ENCODE results near the gene PHF23. TPM values are rescaled to one million over a fixed set of nuclear protein-coding genes. Genes with fewer than 3 reads are reported as not detected.

PHF23 gene
- 10 to 100 TPM; 24.0 to 28.7 TPM for total RNA-seq

DNA sequence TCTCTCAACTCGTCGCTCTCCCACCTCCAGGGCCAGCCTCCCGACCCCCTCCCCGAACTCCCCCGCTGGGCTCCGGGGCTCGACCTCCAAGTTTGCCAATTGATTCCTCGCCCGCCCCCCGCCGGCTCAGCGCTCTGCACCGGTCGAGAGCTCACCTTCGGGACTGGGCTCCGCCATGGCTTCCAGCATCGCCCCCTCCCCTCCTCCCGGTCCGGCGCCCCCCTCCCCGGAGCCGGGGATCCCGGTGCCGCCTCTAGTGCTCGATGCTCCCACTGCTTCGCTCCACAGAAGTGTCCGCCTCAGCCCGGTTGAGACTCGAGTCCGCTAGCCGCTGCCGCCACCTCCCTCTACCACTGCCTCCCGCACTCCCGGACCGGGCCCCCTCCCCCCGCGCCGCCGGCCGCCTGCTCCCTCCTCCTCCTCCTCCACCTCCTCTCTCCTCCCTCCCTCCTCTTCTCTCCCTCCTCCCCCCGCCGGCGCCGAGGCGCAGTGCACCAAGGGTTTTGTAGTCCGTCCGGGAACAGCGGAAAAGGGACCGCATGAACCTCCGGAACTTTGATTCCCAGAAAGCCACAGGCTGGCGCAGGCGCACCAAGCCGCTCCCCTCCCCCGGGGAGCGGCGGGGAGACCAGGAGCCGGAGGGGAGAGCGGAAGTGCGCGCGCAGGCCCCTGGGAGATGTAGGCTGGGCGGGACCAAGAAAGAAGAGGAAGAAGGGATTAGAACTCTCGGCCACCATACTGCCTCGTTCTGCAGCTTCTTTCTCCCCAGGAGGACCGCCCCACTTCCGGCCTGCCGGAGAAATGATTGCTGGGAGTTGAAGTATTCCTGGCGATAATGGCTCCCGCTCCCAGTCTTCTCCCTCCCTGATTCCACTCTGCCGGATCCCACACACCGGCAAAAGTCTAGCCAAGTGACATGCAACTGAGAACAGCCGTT lies at the start of gene PHF23:
TSS of gene PHF23 (minus strand) at position 367 of the 937 bp plus-strand sequence. CDS start at position 189, 178 bp downstream.
- peaks cover 59% of the 10 kb centered on the region for H3K4me1 Mint-ChIP-seq (ENCODE audit: low read depth)
- intact Hi-C loops (cut with micrococcal nuclease): loop anchor here (1.0 to 5.0 kb wide), 5 partner anchors 13 to 603 kb away; partner anchors contain the start of genes EIF5A and ELP5
- POLR2A ChIA-PET: interaction anchor here (1.0 to 2.6 kb wide), 8 partner anchors 10 to 448 kb away, joined by 3 to 11 read pairs (median 3); partner anchors contain the start of genes DLG4, ELP5, SLC16A13 and TP53

DNA sequence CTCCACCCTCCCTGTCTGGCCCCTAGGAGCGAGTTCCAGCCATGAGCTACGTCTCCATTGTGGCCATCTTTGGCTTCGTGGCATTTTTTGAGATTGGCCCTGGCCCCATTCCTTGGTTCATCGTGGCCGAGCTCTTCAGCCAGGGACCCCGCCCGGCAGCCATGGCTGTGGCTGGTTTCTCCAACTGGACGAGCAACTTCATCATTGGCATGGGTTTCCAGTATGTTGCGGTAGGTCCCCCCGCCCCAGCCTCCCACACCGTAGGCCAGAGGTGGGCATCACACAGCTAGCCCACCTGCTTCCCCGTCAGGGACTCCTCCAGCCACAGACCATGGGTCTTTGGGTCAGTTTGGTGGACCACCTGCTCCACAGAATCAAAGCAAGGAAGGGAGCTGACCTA lies 46.4 kb upstream of the PHF23 start:
- Mint-ChIP-seq H3K4me3 (no peak overlapping the region), H3K27ac (no peak overlapping the region), H3K4me1 (ENCODE audit: low read depth) (peaks cover 11% of the 10 kb centered on the region), H3K27me3 (peaks cover 21% of the 10 kb centered on the region), H3K36me3 (no peaks in the 10 kb centered on the region), H3K9me3 (no peaks in the 10 kb centered on the region)
- intact Hi-C loops (cut with micrococcal nuclease): no loop called here
- ChIA-PET CTCF (interaction anchor here (0.9 to 8.4 kb wide), 3 partner anchors 12 to 151 kb away, joined by 3 to 145 read pairs (median 3); no protein-coding TSS in a partner anchor), POLR2A (interaction anchor here (0.6 kb wide), 1 partner anchor 232 kb away, joined by 3 read pairs; no protein-coding TSS in a partner anchor)
- DNase-seq: no peak

More for the DNA sequence above, at the start of gene PHF23:
- peak; percentile 99 for DNase-seq
- peak within 1 kb of the TSS; percentile 97 for H3K27ac Mint-ChIP-seq
- H3K27me3 Mint-ChIP-seq: peaks cover 4% of the 10 kb centered on the region
- H3K4me3 Mint-ChIP-seq: peak within 1 kb of the TSS; percentile 94
- CTCF ChIA-PET: interaction anchor here (0.9 to 4.4 kb wide), 5 partner anchors 10 to 321 kb away, joined by 3 to 34 read pairs (median 5); partner anchors contain the start of genes ACADVL and DLG4
- no peaks in the 10 kb centered on the region for H3K9me3 Mint-ChIP-seq
- peaks cover 34% of the 10 kb centered on the region for H3K36me3 Mint-ChIP-seq

DNA sequence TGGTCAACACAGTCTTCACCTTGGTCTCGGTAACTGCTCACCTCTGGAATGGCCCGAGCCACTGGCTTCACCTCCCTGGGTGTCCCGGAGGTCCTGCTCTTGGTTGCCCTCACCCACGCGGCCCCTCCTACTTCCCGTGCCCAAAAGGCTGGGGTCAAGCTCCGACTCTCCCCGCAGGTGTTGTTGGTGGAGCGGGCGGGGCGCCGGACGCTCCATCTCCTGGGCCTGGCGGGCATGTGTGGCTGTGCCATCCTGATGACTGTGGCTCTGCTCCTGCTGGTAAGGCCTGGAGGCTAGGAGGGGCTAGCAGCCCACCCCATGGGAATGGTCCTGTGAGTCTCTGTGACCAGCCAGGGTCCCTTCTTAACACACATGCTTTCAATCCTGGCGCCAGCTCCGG lies 45.7 kb upstream of the PHF23 start:
- H3K27ac Mint-ChIP-seq: no peak overlapping the region
- DNase-seq: no peak
- intact Hi-C loops (cut with micrococcal nuclease): loop anchor here (5.0 kb wide), 1 partner anchor 107 kb away; the partner anchor contains the start of gene PLSCR3
- ChIA-PET POLR2A (interaction anchor here (0.6 kb wide), 1 partner anchor 231 kb away, joined by 3 read pairs; no protein-coding TSS in a partner anchor), CTCF (interaction anchor here (0.6 to 8.4 kb wide), 3 partner anchors 13 to 276 kb away, joined by 3 to 145 read pairs (median 5); no protein-coding TSS in a partner anchor)
- H3K4me1 Mint-ChIP-seq (ENCODE audit: low read depth): peaks cover 12% of the 10 kb centered on the region
- no peak overlapping the region for H3K4me3 Mint-ChIP-seq
- H3K9me3 Mint-ChIP-seq: no peaks in the 10 kb centered on the region
- peaks cover 20% of the 10 kb centered on the region for H3K27me3 Mint-ChIP-seq
- no peaks in the 10 kb centered on the region for H3K36me3 Mint-ChIP-seq

DNA sequence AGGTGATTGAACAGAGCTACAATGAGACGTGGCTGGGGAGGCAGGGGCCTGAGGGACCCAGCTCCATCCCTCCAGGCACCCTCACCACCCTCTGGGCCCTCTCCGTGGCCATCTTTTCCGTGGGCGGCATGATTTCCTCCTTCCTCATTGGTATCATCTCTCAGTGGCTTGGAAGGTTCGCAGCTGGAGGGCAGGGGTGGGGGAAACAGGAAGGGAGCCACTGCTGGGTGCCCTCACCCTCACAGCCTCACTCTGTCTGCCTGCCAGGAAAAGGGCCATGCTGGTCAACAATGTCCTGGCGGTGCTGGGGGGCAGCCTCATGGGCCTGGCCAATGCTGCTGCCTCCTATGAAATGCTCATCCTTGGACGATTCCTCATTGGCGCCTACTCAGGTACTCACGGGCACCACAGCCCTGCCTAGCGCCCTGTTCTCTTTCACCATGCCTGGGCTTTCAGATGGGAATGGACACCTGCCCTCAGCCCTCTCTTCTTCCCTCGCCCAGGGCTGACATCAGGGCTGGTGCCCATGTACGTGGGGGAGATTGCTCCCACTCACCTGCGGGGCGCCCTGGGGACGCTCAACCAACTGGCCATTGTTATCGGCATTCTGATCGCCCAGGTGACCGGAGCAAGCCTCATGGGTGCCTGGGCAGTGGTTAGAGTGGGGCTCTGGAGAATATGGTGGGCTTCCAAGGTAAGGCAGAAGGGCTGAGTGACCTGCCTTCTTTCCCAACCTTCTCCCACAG lies 44.4 kb upstream of the PHF23 start:
- no peak for DNase-seq
- CTCF ChIA-PET: interaction anchor here (1.1 to 8.4 kb wide), 3 partner anchors 14 to 153 kb away, joined by 3 to 145 read pairs (median 5); no protein-coding TSS in a partner anchor
- Mint-ChIP-seq H3K27ac (no peak overlapping the region), H3K4me3 (no peak overlapping the region), H3K9me3 (no peaks in the 10 kb centered on the region), H3K36me3 (no peaks in the 10 kb centered on the region), H3K27me3 (peaks cover 19% of the 10 kb centered on the region), H3K4me1 (ENCODE audit: low read depth) (peaks cover 12% of the 10 kb centered on the region)
- POLR2A ChIA-PET: no interaction called here
- intact Hi-C loops (cut with micrococcal nuclease): loop anchor here (5.0 kb wide), 1 partner anchor 109 kb away; the partner anchor contains the start of gene PLSCR3

DNA sequence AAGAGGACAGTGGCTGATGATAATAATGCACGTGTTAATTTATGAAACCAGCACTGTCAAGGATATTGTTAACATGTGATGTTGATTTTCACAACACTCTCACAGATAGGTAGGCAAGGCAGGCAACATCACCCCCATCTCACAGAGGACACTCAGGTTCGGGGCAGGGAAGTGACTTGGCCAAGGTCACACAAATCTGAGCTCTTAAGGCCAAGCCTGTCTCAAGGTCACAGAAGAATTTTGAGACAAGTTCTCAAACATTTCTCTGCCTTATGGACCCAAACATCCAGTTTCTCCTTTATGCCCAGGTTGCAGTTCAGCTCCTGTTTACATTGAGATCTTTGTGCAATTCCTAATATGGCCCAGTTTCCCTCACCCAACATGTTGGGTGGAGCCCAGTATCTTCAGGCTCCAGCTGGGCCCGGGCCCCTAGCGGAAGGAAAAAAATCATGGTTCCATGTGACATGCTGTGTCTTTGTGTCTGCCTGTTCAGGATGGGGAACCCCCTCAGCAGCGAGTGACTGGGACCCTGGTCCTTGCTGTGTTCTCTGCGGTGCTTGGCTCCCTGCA lies 43.6 kb upstream of the PHF23 start:
- Mint-ChIP-seq H3K27ac (no peak overlapping the region), H3K9me3 (no peaks in the 10 kb centered on the region), H3K36me3 (no peaks in the 10 kb centered on the region), H3K4me1 (ENCODE audit: low read depth) (peaks cover 12% of the 10 kb centered on the region), H3K27me3 (peaks cover 19% of the 10 kb centered on the region), H3K4me3 (no peak overlapping the region)
- intact Hi-C loops (cut with micrococcal nuclease): loop anchor here (5.0 kb wide), 1 partner anchor 109 kb away; the partner anchor contains the start of gene PLSCR3
- no peak for DNase-seq
- ChIA-PET POLR2A (interaction anchor here (0.5 to 0.8 kb wide), 2 partner anchors 23 to 94 kb away, joined by 3 to 4 read pairs; no protein-coding TSS in a partner anchor), CTCF (interaction anchor here (1.0 to 8.4 kb wide), 4 partner anchors 15 to 154 kb away, joined by 3 to 145 read pairs (median 6); no protein-coding TSS in a partner anchor)

DNA sequence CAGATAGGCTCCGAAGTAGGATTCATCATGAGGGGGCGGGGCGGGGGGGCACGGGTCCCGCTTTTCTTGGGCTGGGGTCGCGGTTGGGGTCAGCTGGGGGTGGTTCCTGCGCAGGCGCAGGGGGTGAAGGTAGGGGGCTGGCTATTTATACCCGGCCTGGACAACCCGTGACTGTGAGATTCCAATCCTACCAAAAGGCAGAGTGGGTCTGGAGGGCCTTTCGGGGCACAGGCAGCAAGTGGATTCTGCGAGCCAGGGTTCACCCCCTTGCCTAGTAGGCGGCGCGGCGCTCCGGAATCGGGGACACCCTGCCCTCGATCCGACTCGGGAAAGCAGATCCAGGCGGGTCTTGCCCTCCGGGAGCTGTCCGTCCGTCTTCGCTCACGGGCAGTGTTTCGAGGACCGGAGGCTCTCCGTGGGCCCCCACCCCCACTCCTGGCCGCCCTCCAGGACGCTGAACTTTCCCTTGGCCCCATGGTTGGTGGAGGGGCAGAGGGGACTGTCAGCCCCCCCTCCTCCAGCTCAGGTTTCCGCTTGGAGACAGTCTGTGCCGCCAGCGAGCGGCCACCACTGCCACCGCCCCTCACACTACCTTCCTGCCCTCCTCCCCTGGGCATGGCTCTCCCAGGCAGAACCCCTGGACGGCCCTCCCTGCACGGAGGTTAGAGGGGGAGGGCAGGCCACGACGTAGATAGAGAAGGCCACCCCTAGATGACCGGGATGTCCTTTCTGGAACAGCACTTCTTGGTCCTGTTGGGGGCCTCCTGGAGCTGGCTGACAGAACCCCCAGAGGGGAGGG lies 42.9 kb upstream of the PHF23 start:
- CTCF ChIA-PET: interaction anchor here (1.0 to 8.4 kb wide), 6 partner anchors 11 to 155 kb away, joined by 3 to 145 read pairs (median 7); partner anchors contain the start of gene NEURL4

DNA sequence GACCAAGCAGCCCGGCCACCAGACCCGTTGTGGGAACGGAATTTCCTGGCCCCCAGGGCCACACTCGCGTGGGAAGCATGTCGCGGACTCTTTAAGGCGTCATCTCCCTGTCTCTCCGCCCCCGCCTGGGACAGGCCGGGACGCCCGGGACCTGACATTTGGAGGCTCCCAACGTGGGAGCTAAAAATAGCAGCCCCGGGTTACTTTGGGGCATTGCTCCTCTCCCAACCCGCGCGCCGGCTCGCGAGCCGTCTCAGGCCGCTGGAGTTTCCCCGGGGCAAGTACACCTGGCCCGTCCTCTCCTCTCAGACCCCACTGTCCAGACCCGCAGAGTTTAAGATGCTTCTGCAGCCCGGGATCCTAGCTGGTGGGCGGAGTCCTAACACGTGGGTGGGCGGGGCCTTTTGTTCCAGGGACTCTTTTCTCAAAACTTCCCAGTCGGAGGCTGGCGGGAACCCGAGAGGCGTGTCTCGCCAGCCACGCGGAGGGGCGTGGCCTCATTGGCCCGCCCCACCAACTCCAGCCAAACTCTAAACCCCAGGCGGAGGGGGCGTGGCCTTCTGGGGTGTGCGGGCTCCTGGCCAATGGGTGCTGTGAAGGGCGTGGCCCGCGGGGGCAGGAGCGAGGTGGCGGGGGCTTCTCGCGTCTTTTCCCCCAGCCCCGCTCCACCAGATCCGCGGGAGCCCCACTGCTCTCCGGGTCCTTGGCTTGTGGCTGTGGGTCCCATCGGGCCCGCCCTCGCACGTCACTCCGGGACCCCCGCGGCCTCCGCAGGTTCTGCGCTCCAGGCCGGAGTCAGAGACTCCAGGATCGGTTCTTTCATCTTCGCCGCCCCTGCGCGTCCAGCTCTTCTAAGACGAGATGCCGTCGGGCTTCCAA lies 42.1 kb upstream of the PHF23 start, which contains the start of gene SLC2A4:
TSS of gene SLC2A4 (plus strand) at position 645 of the 879 bp plus-strand sequence. CDS start at position 862, 217 bp downstream.
- POLR2A ChIA-PET: interaction anchor here (0.7 kb wide), 1 partner anchor 15 kb away, joined by 3 read pairs; no protein-coding TSS in a partner anchor
- intact Hi-C loops (cut with micrococcal nuclease): loop anchor here (5.0 kb wide), 1 partner anchor 111 kb away; the partner anchor contains the start of gene PLSCR3
- no peaks in the 10 kb centered on the region for H3K9me3 Mint-ChIP-seq
- peak; percentile 92 for DNase-seq
- H3K4me3 Mint-ChIP-seq: peak within 1 kb of the TSS; percentile 65
- H3K27ac Mint-ChIP-seq: no peak within 1 kb of the TSS
- no peaks in the 10 kb centered on the region for H3K36me3 Mint-ChIP-seq
- CTCF ChIA-PET: interaction anchor here (0.8 to 8.4 kb wide), 15 partner anchors 12 to 308 kb away, joined by 3 to 145 read pairs (median 4); partner anchors contain the start of genes NEURL4 and PLSCR3
- peaks cover 12% of the 10 kb centered on the region for H3K4me1 Mint-ChIP-seq (ENCODE audit: low read depth)
- H3K27me3 Mint-ChIP-seq: peaks cover 18% of the 10 kb centered on the region

More for the DNA sequence above, 42.9 kb upstream of the PHF23 start:
- no peaks in the 10 kb centered on the region for H3K36me3 Mint-ChIP-seq
- H3K4me1 Mint-ChIP-seq (ENCODE audit: low read depth): peaks cover 12% of the 10 kb centered on the region
- DNase-seq: no peak
- H3K9me3 Mint-ChIP-seq: no peaks in the 10 kb centered on the region
- no peak overlapping the region for H3K27ac Mint-ChIP-seq
- H3K27me3 Mint-ChIP-seq: peaks cover 19% of the 10 kb centered on the region
- peak overlapping the region; percentile 65 for H3K4me3 Mint-ChIP-seq
- intact Hi-C loops (cut with micrococcal nuclease): loop anchor here (5.0 kb wide), 1 partner anchor 110 kb away; the partner anchor contains the start of gene PLSCR3
- POLR2A ChIA-PET: interaction anchor here (0.8 kb wide), 1 partner anchor 22 kb away, joined by 4 read pairs; no protein-coding TSS in a partner anchor

DNA sequence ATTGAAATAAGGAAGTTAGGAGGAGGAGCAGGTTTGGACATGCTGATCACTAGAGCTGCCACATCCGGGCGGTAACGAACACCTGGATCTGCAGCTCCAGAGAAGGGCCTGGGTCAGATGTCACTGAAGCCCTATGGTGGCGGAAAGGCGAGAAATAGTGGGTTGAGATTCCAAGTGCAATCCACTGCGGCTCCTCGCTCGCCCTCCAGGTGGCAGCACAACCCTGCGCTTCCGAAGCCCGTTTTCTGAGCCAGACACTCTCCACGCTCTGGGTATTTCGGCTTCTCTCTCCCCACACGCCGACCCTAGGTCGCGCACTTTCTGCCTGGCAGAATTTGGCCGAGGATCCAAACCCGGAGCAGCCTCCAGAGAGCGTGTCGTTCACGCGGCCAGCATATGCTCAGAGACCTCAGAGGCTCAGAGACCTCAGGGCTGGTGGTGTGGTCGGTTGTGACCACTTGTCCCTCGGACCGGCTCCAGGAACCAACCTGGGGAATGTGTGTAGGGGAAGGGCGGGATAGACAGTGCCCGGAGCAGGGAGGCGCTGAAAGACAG lies 41.3 kb upstream of the PHF23 start:
- POLR2A ChIA-PET: no interaction called here

DNA sequence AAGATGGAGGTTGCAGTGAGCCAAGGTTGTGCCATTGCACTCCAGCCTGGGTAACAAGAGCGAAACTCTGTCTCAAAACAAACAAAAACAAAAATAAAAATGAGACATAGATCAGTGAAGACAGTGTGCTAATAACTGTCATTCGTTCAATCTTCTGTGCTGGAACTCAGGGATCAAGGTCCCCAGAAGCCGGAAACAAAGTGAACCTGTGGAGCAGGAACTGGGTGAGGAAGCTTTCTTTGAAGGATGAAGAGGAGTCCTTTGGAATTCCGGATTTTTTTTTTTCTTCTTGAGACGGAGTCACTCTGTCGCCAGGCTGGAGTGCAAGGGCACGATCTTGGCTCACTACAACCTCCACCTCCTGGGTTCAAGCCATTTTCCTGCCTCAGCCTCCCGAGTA lies 40.2 kb upstream of the PHF23 start:
- no peak for DNase-seq
- Mint-ChIP-seq H3K9me3 (no peaks in the 10 kb centered on the region), H3K27ac (no peak overlapping the region), H3K36me3 (no peaks in the 10 kb centered on the region), H3K27me3 (peaks cover 16% of the 10 kb centered on the region), H3K4me1 (ENCODE audit: low read depth) (peaks cover 12% of the 10 kb centered on the region), H3K4me3 (no peak overlapping the region)
- intact Hi-C loops (cut with micrococcal nuclease): no loop called here
- CTCF ChIA-PET: interaction anchor here (0.7 to 8.4 kb wide), 4 partner anchors 18 to 360 kb away, joined by 3 to 145 read pairs (median 4); no protein-coding TSS in a partner anchor
- POLR2A ChIA-PET: no interaction called here

More for the DNA sequence above, 41.3 kb upstream of the PHF23 start:
- DNase-seq: peak; percentile 91
- Mint-ChIP-seq H3K4me1 (ENCODE audit: low read depth) (peaks cover 12% of the 10 kb centered on the region), H3K9me3 (no peaks in the 10 kb centered on the region), H3K4me3 (peak overlapping the region; percentile 65), H3K27ac (no peak overlapping the region), H3K27me3 (peaks cover 16% of the 10 kb centered on the region), H3K36me3 (no peaks in the 10 kb centered on the region)
- CTCF ChIA-PET: interaction anchor here (0.6 to 8.4 kb wide), 18 partner anchors 11 to 1938 kb away, joined by 3 to 145 read pairs (median 4); partner anchors contain the start of genes NEURL4 and PLSCR3
- intact Hi-C loops (cut with micrococcal nuclease): loop anchor here (1.0 to 5.0 kb wide), 4 partner anchors 16 to 155 kb away; partner anchors contain the start of genes KCTD11, PLSCR3 and TMEM102

Data from activated CD4-positive, alpha-beta memory T cell treated with anti-CD3 and anti-CD28 coated beads for 36 hours (primary cell).